Sigmoid colon (tissue), 4 donors: ENCODE results near the gene OR5B12.

Source experiments
- CTCF ChIP-seq, 4 experiments: fragments of 450-650 bp in 3 of 4; fragments of 200-600 bp in 1 of 4; IDR thresholded peaks; one replicate each; pipeline ENCODE4 v1.5.1; 2016 to 2019; ENCODE audit warnings: antibody characterized with exemption in 4 of 4, mild to moderate bottlenecking in 3 of 4, moderate library complexity in 2 of 4
- EP300 ChIP-seq, 4 donors: sonication (generic); formaldehyde crosslinking; IDR thresholded peaks; one replicate each; pipeline ENCODE4 v1.6.1; 2017; ENCODE audit warnings: antibody characterized with exemption in 4 of 4
- POLR2A ChIP-seq, 2 donors: fragments of 450-650 bp; IDR thresholded peaks; one replicate each; pipeline ENCODE4 v1.6.1; 2016; ENCODE audit warnings: antibody characterized with exemption in 2 of 2, mild to moderate bottlenecking in 2 of 2, moderate library complexity in 2 of 2
- POLR2AphosphoS5 ChIP-seq, 4 donors: sonication (generic); formaldehyde crosslinking; IDR thresholded peaks; one replicate each; pipeline ENCODE4 v1.6.1; 2017; ENCODE audit warnings: antibody characterized with exemption in 4 of 4

- TF ChIP-seq CTCF (IDR thresholded peaks at IDR 0.05), result no peak
- TF ChIP-seq EP300 (IDR thresholded peaks at IDR 0.05), result no peak
- no peak for TF ChIP-seq POLR2A (IDR thresholded peaks at IDR 0.05)
- TF ChIP-seq POLR2AphosphoS5 (IDR thresholded peaks at IDR 0.05), result no peak
Observed at GRCh38 chr11:58465690-58466089, 23.7 kb upstream of the OR5B12 start.
